ENCODE results near the gene MYLK4.

GRCh38 chr6:2635911-2636310, 114.8 kb downstream of the MYLK4 start:
- no peak for TF ChIP-seq CTCF (conservative IDR thresholded peaks at IDR 0.05; ENCODE audit: low read length)
- TF ChIP-seq EZH2phosphoT487 (IDR thresholded peaks at IDR 0.05; ENCODE audit: borderline replicate concordance), result no peak

All from Loucy (cell line).